ENCODE results near the gene GTSE1.

The GTSE1 gene

DNA sequence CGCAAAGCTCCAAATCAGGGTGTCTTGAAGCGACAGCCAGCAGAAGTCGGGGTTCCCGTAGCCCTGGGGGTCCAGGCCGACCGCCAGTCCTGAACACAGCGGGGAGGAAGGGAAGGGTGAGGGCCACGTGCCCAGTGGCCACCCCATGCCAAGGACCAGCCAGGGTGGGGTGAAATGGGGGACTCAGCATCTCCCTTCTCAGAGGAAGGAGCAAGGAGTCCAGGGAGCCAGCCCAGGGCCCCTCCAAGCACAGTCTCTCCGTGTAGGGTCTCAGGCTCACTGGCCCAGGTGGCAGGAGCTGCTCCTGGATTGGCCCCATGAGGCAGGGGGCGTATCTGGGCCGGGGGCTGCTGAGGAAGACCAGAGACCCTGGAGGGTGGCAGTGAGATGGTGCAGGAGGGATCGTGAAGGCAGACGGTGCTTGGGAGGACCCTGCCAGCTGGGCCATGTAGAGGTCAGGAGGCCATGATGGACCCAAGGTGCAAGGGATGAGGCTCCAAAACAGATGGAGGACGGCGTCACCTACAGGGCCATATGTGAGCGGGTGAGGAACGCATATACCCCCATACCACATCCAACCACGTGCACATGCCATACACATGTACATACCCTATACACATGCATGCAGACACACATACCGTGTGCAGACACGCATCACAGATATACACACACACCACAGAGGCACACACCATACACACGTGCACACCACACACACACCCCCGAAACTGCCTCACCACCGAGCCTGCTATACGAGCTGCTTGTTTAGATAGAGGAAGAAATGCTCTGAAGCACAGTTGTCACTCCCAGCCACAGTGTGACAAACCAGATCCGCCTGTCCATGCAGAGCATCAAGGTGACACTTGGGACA lies 73.3 kb downstream of the GTSE1 start:
- Mint-ChIP-seq H3K27me3 (peaks cover 54% of the 10 kb centered on the region), H3K9me3 (no peaks in the 10 kb centered on the region), H3K27ac (no peak overlapping the region), H3K4me3 (no peak overlapping the region), H3K4me1 (ENCODE audit: low read depth) (no peaks in the 10 kb centered on the region), H3K36me3 (ENCODE audit: low read depth) (no peaks in the 10 kb centered on the region)
- intact Hi-C loops (cut with micrococcal nuclease), result no loop called here

DNA sequence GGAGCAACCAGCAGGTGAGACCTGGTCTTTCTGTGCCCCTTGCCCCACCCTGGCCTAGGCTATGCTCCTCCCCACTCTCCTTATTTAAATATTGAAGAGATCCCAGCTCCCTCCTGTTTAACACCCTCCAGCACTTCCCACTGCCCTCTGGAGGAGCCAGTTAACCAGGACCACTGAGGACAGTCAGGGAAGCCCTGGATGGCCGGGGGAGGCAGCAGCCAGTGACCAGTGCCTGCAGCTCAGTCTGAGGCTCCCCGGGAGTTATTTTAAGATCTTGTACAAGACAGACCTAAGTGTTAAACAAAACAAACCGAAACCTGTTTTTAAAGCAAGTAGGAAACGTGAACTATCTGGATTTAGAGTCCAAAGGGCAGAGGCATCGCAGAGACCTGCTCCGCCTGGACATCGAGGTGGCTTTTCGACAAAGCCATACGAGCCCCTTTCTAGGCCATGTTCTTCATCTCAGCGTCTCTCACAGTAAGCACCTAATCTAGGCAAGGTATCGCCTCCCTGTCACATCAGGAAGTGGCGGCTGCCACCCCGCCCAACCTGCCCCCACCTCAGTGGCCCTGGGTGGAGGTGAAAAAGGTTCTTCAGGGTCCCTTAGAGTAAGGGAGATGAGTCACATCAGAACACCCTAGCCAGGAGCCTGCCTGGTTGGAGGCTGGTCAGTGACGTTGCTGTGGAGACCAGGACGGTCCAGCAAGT lies 74.1 kb downstream of the GTSE1 start:
- no peak overlapping the region for H3K4me3 Mint-ChIP-seq
- intact Hi-C loops (cut with micrococcal nuclease), result no loop called here
- peaks cover 3% of the 10 kb centered on the region for H3K9me3 Mint-ChIP-seq
- H3K27me3 Mint-ChIP-seq, result peaks cover 60% of the 10 kb centered on the region
- no peaks in the 10 kb centered on the region for H3K36me3 Mint-ChIP-seq (ENCODE audit: low read depth)
- no peaks in the 10 kb centered on the region for H3K4me1 Mint-ChIP-seq (ENCODE audit: low read depth)
- no peak overlapping the region for H3K27ac Mint-ChIP-seq

DNA sequence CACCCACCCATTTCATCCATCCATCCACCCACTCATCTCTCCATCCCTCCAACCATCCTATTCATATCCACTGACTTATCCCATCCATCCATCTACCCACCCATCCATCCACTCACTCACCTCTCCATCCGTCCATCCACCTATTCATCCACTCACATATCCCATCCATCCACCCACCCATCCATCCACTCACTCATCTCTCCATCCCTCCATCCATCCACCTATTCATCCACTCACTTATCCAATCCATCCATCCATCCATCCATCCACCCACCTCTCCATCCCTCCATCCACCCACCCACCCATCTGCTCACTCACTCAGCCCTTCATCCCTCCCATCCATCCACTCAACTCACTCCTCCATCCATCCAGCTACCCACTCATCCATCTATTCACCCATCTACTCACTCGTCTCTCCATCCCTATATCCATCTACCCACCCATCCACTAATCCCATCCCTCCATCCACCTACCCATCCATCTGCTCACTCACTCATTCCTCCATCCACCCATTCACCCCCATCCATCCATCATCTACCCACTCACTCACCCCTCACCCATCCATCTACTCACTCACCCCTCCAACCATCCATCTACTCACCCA lies 75.1 kb downstream of the GTSE1 start:
- Mint-ChIP-seq H3K27ac (no peak overlapping the region), H3K4me3 (no peak overlapping the region), H3K4me1 (ENCODE audit: low read depth) (no peaks in the 10 kb centered on the region), H3K27me3 (peaks cover 59% of the 10 kb centered on the region), H3K36me3 (ENCODE audit: low read depth) (no peaks in the 10 kb centered on the region), H3K9me3 (peaks cover 13% of the 10 kb centered on the region)
- intact Hi-C loops (cut with micrococcal nuclease), result no loop called here

DNA sequence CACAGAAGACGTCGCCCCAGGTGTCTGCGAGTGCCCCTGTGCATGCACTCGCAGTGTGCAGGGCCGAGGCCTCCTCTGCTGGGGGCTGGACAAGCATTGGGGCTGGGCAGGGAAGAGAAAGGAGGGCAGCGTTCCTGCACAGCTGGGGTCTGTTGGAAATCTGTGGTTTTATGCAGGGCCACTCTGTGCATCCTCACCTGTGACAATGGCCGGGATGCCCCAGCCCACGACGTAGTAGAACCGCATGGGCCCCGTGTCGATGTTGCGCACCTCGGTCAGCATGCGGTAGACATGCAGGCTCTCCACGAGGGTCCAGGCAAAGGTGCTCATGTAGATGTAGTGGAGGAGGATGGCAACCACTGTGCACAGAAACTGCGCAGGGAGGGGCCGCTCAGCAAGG lies 76.0 kb downstream of the GTSE1 start:
- peaks cover 14% of the 10 kb centered on the region for H3K9me3 Mint-ChIP-seq
- no peak overlapping the region for H3K4me3 Mint-ChIP-seq
- intact Hi-C loops (cut with micrococcal nuclease), result no loop called here
- H3K4me1 Mint-ChIP-seq (ENCODE audit: low read depth), result no peaks in the 10 kb centered on the region
- no peak overlapping the region for H3K27ac Mint-ChIP-seq
- peaks cover 53% of the 10 kb centered on the region for H3K27me3 Mint-ChIP-seq
- no peaks in the 10 kb centered on the region for H3K36me3 Mint-ChIP-seq (ENCODE audit: low read depth)

DNA sequence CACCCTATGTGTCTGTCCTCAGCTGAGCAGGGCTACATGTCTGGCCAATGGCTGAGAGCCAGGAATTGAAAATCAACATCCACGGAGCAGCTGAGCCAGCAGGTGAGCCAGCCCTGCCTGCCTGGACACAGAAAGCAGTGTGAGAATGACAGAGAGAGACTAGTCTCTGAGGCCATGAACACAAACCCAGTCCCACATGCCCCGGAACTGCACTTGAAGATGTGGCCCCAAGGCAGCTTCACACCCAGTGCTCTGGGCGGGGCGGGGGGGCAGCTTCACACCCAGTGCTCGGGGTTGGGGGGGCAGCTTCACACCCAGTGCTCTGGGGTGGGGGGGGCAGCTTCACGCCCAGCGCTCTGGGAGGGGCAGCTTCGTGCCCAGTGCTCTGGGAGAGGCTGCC lies 76.5 kb downstream of the GTSE1 start:
- intact Hi-C loops (cut with micrococcal nuclease), result no loop called here
- H3K27ac Mint-ChIP-seq, result no peak overlapping the region
- peaks cover 14% of the 10 kb centered on the region for H3K9me3 Mint-ChIP-seq
- peaks cover 50% of the 10 kb centered on the region for H3K27me3 Mint-ChIP-seq
- no peak overlapping the region for H3K4me3 Mint-ChIP-seq
- no peaks in the 10 kb centered on the region for H3K4me1 Mint-ChIP-seq (ENCODE audit: low read depth)
- H3K36me3 Mint-ChIP-seq (ENCODE audit: low read depth), result no peaks in the 10 kb centered on the region

DNA sequence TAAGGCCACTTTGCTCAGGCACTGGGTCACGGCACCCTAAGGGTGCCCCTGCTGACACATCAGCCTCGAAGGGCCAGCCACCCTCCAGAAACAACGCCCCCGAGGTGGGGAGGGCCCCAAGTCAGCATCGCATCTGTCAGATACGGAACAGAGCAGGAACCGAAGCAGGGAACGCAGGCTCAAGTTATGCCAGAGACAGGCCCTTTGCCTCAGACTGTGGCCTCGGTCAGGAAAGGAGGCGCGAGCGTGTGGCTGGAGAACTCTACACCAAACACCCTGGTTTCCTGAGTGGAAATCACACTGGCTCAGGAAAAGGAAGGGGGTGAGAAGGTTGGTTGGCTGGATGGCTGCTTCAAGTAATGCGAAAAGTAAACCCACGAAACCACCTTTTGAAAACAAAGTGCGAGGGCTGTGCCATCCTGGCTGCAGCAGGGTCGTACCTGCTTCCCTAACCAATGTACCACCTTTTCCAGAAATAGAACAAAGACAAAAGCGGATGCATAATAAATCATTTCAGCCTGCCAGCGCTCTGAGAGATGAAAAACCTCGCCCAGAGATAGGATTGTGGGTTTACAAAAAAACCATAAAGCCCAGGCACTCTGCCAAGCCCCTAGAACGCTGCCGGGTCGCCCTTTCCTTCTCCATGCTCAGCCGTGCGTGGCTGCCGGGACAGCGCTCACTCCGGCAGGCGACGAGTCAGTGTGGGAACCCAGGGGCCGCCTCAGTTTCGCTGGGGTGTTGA lies 77.4 kb downstream of the GTSE1 start:
- Mint-ChIP-seq H3K27ac (no peak overlapping the region), H3K9me3 (peaks cover 14% of the 10 kb centered on the region), H3K36me3 (ENCODE audit: low read depth) (no peaks in the 10 kb centered on the region), H3K4me1 (ENCODE audit: low read depth) (no peaks in the 10 kb centered on the region), H3K27me3 (peaks cover 41% of the 10 kb centered on the region), H3K4me3 (no peak overlapping the region)
- intact Hi-C loops (cut with micrococcal nuclease), result no loop called here

DNA sequence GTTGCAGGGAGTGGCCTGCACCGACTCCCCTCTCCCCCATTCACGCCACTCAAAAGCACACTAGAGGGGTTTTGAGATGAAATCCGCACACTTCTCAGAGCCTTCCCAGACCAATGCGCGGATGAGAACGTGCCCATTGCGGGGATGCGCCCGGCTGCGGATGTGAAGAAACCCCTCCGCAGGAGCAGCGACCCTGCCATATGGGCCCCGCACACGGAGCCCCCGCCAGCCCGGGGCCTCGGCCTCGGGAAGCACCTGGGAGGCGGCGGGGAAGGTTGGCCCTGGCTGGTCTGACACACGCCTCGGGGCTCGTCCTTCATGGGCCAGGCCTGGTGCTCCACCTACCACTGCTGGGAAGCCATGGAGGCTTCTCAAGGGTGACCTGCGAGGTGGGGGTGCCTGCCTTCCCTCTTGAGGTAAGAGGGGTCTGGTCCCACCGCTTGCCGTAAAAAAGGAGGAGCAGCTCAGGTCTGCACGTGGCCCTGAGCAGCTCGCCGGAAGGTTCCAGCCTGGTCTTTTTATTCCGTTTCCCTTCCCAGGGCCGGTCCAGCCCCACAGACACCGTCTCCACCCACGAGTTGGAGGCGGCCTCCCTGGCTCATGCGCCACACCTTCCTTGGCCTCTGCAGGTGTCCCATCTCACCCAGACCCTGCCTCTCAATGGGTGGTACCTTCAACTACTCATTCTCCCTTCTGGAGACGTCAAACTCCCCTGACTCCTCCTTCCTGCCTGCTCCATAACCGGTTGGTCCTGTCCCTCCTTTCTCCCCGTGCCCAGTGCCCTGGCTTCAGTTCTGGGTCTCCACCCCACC lies 78.2 kb downstream of the GTSE1 start:
- intact Hi-C loops (cut with micrococcal nuclease), result no loop called here
- Mint-ChIP-seq H3K27me3 (peaks cover 35% of the 10 kb centered on the region), H3K27ac (no peak overlapping the region), H3K9me3 (peaks cover 14% of the 10 kb centered on the region), H3K36me3 (ENCODE audit: low read depth) (no peaks in the 10 kb centered on the region), H3K4me3 (no peak overlapping the region), H3K4me1 (ENCODE audit: low read depth) (no peaks in the 10 kb centered on the region)

DNA sequence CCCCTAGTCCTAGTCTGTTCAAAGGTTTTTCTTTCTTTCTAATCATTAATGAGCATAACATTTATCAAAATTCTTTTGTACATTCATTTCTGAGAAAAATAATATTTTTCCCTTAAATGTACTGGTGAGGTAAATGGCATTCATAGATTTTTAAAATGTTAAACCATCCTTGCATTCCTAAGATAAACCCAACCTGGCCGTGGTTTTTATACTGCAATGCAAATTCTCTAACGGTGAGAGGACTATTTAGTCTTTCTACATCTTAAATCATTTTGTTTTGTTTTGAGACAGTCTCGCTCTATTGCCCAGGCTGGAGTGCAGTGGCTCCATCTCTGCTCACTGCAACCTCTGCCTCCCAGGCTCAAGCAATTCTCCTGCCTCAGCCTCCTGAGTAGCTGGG lies 79.4 kb downstream of the GTSE1 start:
- Mint-ChIP-seq H3K27me3 (peaks cover 34% of the 10 kb centered on the region), H3K36me3 (ENCODE audit: low read depth) (no peaks in the 10 kb centered on the region), H3K27ac (no peak overlapping the region), H3K4me3 (no peak overlapping the region), H3K4me1 (ENCODE audit: low read depth) (no peaks in the 10 kb centered on the region), H3K9me3 (peaks cover 14% of the 10 kb centered on the region)
- intact Hi-C loops (cut with micrococcal nuclease), result no loop called here

DNA sequence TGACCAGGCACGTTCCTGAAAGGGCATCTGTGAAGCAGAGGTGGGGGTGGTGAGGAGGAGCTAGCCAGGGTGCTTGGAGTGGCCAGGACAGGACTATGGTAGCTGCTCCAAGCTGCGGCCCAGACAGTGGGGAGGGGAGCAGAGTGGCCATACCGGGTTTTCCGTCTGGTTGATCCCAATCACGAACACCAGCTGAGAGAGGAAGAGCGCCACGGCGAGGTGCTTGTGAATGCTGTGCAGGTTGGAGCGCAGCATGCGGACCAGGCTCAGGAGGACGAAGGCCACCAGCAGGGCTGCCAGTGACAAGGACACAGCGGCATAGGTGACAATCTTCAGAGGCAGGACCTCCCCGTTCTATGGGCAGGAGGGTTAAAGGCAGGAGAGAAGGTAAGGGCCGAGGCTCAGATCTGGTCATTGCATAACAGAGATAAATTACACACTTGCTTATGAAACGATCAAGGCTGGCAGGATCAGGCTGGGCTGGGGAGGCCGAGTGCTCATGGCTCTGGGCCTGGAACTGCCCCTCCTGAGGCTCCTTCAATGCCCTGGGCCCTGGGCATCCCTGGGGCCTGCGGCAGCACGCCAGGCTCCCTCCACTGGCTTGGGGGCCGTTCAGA lies 80.3 kb downstream of the GTSE1 start:
- no peaks in the 10 kb centered on the region for H3K4me1 Mint-ChIP-seq (ENCODE audit: low read depth)
- H3K4me3 Mint-ChIP-seq, result no peak overlapping the region
- no peaks in the 10 kb centered on the region for H3K36me3 Mint-ChIP-seq (ENCODE audit: low read depth)
- H3K27ac Mint-ChIP-seq, result no peak overlapping the region
- H3K9me3 Mint-ChIP-seq, result peaks cover 14% of the 10 kb centered on the region
- intact Hi-C loops (cut with micrococcal nuclease), result no loop called here
- peaks cover 29% of the 10 kb centered on the region for H3K27me3 Mint-ChIP-seq

DNA sequence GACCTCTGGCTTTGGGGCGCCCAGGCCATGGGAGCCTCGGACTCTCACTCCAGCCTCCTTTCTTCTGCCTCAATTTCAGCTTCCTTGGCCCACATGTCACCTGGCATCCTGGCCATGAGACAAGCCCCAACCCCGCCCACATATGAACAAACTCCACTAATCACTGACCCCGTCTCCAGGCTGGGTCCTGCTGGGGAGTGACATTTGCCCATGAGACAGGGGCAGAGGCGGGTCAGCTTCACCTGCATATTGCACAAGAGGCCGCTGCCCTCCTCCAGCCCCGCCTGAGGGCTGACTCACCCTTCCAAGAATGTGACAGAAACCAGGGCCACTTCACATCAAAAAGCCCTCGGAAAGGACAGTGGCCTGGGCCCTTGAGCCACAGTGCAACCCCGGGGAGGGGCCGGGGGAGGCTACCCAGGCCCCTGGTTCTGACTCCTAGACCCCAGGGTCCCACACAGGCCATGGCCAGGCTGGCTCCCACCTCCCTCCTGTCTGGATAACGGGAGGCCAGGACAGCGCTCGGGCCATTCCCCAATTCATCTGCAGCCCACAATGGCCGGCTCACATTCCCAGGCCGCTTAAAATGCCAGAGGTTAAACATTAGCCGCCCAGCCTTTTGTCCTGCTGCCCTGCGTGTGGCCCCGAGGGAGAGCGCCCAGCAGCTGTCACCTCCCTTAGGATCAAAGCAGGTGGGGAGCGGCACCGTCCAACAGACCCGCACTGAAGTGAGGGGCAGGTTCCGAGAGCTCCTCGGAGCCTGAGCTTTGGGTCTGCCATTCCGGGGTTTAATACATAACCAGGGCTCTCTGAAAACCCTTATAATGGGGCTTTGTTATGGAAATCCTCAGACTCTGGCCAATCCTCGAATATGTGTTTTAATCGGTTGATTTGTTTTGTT lies 81.1 kb downstream of the GTSE1 start:
- H3K4me1 Mint-ChIP-seq (ENCODE audit: low read depth), result no peaks in the 10 kb centered on the region
- H3K9me3 Mint-ChIP-seq, result peaks cover 14% of the 10 kb centered on the region
- intact Hi-C loops (cut with micrococcal nuclease), result no loop called here
- H3K36me3 Mint-ChIP-seq (ENCODE audit: low read depth), result no peaks in the 10 kb centered on the region
- no peak overlapping the region for H3K4me3 Mint-ChIP-seq
- no peak overlapping the region for H3K27ac Mint-ChIP-seq
- H3K27me3 Mint-ChIP-seq, result peaks cover 24% of the 10 kb centered on the region

DNA sequence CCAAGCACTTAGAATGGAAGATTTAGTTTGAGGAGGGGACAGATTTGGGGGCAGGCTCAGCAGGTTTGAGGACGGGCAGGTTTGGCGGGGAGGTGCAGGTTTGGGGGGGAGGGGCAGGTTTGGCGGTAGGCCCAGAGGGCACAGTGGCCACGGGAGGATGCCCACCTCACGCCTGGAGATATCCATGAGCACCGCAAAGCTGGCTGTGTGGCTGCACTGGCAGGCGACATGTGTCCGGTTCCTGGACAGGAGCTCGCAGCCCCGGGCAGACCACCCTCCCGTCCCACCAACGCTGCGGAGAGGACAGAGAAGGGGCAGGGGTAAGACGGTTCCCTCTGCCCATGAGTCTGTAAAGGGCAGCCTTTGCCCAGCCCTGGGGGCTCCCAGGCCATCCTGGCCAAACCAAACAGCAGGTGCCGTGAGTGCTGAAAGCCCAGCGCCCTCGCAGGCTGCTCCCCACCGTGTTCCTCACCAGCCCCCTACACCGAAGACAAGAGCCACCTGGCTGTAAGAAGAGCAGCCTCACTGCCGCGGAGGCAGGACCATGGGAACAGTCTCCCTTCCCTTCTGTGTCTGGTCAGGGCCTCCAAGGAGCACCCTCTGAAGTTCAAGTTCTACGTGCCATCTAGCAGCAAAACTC lies 81.9 kb downstream of the GTSE1 start:
- no peaks in the 10 kb centered on the region for H3K36me3 Mint-ChIP-seq (ENCODE audit: low read depth)
- intact Hi-C loops (cut with micrococcal nuclease), result no loop called here
- no peak overlapping the region for H3K4me3 Mint-ChIP-seq
- H3K9me3 Mint-ChIP-seq, result peaks cover 14% of the 10 kb centered on the region
- no peak overlapping the region for H3K27ac Mint-ChIP-seq
- H3K27me3 Mint-ChIP-seq, result peaks cover 20% of the 10 kb centered on the region
- H3K4me1 Mint-ChIP-seq (ENCODE audit: low read depth), result no peaks in the 10 kb centered on the region

All from dendritic cell treated with granulocyte-macrophage colony-stimulating factor and Interleukin-4, amounts not matched to agents 40 ng/mL and 50 ng/mL, for 4 days (primary cell).